ENCODE results near the gene TM9SF2.

The TM9SF2 gene

DNA sequence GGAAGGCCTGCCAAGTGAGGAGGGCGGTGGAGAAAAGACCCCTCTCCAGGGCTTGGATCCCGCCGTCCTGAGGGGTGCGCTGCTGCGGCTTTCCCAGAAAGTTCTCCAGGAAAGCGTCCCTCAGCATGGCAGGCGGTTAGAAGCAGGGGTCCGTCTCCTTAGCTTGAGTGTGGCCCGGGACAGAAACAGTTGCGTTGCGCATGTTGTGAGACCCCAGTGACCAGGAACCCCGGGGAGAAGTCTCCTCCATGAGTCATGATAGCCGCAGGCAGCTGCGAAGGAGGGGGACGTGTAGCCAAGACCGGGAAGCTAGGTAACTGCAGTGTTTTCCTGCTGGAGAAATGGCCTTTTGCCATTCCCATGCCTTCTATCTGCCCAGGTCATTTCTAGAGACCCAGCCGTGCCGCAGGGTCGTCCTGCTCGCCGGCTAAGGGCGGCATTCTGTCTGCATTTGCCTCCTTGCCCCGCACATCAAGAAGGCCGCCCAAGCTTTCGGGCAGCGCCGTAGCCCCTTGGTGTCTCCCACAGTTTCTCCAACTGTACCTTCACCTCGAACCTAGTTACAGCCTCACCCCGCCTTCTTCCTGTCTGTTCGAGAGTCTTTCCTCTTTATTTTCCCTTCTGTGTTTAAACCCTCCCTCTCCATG lies 64.3 kb downstream of the TM9SF2 start:
- TF ChIP-seq, protein P1, sequence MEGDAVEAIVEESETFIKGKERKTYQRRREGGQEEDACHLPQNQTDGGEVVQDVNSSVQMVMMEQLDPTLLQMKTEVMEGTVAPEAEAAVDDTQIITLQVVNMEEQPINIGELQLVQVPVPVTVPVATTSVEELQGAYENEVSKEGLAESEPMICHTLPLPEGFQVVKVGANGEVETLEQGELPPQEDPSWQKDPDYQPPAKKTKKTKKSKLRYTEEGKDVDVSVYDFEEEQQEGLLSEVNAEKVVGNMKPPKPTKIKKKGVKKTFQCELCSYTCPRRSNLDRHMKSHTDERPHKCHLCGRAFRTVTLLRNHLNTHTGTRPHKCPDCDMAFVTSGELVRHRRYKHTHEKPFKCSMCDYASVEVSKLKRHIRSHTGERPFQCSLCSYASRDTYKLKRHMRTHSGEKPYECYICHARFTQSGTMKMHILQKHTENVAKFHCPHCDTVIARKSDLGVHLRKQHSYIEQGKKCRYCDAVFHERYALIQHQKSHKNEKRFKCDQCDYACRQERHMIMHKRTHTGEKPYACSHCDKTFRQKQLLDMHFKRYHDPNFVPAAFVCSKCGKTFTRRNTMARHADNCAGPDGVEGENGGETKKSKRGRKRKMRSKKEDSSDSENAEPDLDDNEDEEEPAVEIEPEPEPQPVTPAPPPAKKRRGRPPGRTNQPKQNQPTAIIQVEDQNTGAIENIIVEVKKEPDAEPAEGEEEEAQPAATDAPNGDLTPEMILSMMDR (IDR thresholded peaks at IDR 0.05), result no peak

DNA sequence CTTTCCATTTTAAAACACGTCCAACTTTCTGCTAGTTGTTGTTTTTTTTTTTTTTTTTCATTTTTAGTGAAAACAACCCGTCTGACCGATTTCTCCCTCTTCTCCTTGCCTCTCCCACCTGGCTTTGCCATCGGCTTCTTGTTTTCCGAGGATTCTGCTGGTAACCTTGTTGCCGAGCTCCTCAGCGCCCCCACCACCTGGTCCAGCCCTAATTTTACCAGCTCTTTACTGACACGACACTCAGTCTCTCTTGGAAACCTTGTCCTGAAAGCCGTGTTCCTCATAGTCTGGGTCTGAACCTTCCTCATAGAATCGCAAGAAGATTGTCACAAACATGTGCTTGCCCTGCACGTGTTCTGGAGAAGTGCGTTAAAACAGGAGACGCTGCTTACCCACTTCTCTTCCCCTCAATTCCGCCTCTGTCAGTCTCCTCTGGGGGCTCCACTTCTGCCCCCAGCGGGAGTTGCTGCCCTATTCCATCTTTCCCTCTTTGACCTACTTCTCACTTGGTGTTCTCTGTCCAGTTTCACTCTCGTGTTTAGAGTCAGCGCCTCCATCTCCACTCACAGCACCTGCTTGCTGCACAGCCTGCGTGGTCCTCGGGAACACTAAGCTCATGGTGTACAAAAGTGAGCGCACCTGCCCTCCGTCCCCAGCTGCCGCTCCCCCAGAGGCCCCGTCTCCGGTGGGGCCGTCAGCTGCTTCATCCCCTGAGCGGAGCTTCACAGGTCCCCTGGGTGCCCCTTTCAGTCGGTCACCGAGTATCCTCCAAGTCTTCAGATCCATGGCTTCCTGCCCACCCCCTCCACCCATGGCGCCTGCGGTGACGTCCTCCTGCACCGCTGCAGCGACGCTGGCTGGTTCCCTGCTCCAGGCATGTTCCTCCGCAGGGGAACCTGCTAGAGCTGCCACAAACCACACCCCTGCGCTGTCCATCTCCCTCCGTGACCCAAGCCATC lies 65.1 kb downstream of the TM9SF2 start:
- TF ChIP-seq, protein P1 (IDR thresholded peaks at IDR 0.05), result no peak

DNA sequence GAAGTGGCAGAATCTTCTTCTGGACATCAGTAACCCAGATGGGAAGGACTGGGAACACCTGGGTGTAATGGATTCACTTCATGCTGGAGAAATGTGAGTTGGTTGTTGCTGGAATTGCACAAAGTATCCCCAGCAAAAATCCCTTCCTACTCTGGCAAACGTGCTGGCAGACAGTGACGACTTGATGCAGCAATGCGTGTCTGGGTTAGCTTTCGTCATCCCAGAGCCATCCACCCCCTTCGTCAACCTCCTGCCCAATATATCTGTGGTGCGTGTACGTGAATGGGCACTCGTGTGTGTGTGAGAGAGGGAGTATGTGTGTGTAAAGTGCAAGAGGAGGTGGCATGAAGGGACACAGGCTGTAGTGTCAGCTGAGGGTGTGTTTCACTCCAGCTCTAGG lies 70.9 kb downstream of the TM9SF2 start:
- TF ChIP-seq, protein P1 (IDR thresholded peaks at IDR 0.05), result no peak

- TF ChIP-seq, protein P1 (IDR thresholded peaks at IDR 0.05), result no peak
These were observed 71.6 kb downstream of the TM9SF2 start for GRCh38 chr13:99572921-99573320.

GRCh38 chr13:99575376-99576120 lies 74.3 kb downstream of the TM9SF2 start:
- TF ChIP-seq, protein P1 (IDR thresholded peaks at IDR 0.05), result no peak

GRCh38 chr13:99577934-99578917 lies 77.0 kb downstream of the TM9SF2 start:
- TF ChIP-seq, protein P1 (IDR thresholded peaks at IDR 0.05), result peak; percentile 34; the same call in 1 of the 2 replicates
